Neutrophil (primary cell): ENCODE measurements around the gene LMNTD1.

Experiments
- H3K27ac ChIP-seq: fragments of 200-600 bp; sonication (generic); 2 replicates; pipeline ENCODE4 v1.5.1; 2016; ENCODE audit warnings: mild to moderate bottlenecking, moderate library complexity
- H3K27me3 ChIP-seq: fragments of 200-600 bp; sonication (generic); 2 replicates; pipeline ENCODE4 v1.6.0; 2016; ENCODE audit warnings: mild to moderate bottlenecking
- H3K36me3 ChIP-seq: fragments of 200-600 bp; sonication (generic); 2 replicates; pipeline ENCODE4 v1.5.1; 2017
- H3K4me1 ChIP-seq, 2 experiments: fragments of 200-600 bp in 1 of 2; sonication (generic) in 1 of 2; 1 replicate in 1 of 2; 2 replicates in 1 of 2; pipeline versions ENCODE4 v1.5.1 to v1.6.1; 2013 to 2016; ENCODE audit warnings: low read depth in 1 of 2, low read length in 1 of 2, mild to moderate bottlenecking in 1 of 2, moderate library complexity in 1 of 2; ENCODE audit not compliant: control insufficient read depth in 1 of 2, insufficient read depth in 1 of 2
- H3K4me3 ChIP-seq, 2 experiments: fragments of 200-600 bp in 1 of 2; sonication (generic) in 1 of 2; 1 replicate in 1 of 2; 2 replicates in 1 of 2; pipeline ENCODE4 v1.5.1; 2013 to 2016; ENCODE audit warnings: low read depth in 1 of 2, low read length in 1 of 2, mild to moderate bottlenecking in 1 of 2, moderate library complexity in 1 of 2
- H3K9me3 ChIP-seq: fragments of 200-600 bp; sonication (generic); 2 replicates; pipeline ENCODE4 v1.5.1; 2016
- CTCF ChIP-seq: fragments of 200-600 bp; sonication (generic); IDR thresholded peaks from 2 replicates; pipeline ENCODE4 v1.5.1; 2016; ENCODE audit warnings: antibody characterized with exemption

The LMNTD1 gene

GRCh38 chr12:25552681-25553080, 402 bp downstream of the LMNTD1 start:
- no peak overlapping the region for H3K4me3 ChIP-seq
- peaks cover 8 to 9% of the 10 kb centered on the region in 2 experiments for H3K4me1 ChIP-seq
- TF ChIP-seq CTCF: no peak
- no peak overlapping the region for H3K27ac ChIP-seq
- H3K36me3 ChIP-seq: no peaks in the 10 kb centered on the region
- peaks cover 34% of the 10 kb centered on the region for H3K27me3 ChIP-seq
- H3K9me3 ChIP-seq: no peaks in the 10 kb centered on the region

DNA sequence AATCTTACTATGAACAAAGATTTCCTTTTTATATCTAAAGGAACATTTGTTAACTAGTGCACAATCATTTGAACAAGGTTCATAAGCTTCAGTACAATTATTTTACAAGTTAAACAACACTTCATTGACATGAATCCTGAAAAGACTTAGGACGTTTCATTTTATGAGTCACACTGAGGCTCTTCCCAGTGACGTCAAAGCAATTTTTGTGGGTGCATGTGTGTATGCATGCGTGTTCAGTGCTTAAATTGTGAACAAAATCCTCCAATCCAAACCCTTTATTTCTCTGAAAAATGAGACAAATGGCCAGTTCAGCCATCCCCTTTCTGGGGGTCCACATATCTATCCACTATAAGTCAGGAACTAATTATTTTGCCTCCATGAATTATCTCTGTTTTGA, 2.9 kb downstream of the LMNTD1 start:
- Histone ChIP-seq H3K27me3 (peaks cover 18% of the 10 kb centered on the region), H3K9me3 (no peaks in the 10 kb centered on the region), H3K4me3 (no peak overlapping the region), H3K36me3 (no peaks in the 10 kb centered on the region), H3K4me1 (peaks cover 8 to 9% of the 10 kb centered on the region in 2 experiments), H3K27ac (no peak overlapping the region)
- no peak for TF ChIP-seq CTCF

DNA sequence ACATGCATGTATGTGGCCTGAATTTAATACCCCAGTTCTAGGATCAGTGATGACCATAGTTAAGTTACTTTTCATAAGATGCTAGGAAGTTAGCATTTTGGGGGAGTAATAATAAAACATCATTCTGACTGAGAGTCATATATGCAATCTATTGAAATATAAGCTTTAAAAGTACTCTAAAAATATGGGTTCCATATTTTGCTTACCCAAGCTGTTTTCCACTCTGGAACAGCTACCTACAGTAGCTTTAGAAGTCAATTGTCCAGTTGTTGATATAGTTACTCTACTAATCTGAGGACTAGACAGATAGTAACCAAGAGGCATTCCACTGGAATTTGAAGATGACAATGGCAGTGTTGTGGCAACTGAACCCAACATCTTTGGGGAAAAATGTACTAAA, 4.0 kb downstream of the LMNTD1 start:
- no peak overlapping the region for H3K27ac ChIP-seq
- H3K4me1 ChIP-seq: peaks cover 2% of the 10 kb centered on the region in 2 experiments
- H3K4me3 ChIP-seq: no peak overlapping the region
- H3K9me3 ChIP-seq: no peaks in the 10 kb centered on the region
- peaks cover 18% of the 10 kb centered on the region for H3K27me3 ChIP-seq
- TF ChIP-seq CTCF: no peak
- H3K36me3 ChIP-seq: no peaks in the 10 kb centered on the region

DNA sequence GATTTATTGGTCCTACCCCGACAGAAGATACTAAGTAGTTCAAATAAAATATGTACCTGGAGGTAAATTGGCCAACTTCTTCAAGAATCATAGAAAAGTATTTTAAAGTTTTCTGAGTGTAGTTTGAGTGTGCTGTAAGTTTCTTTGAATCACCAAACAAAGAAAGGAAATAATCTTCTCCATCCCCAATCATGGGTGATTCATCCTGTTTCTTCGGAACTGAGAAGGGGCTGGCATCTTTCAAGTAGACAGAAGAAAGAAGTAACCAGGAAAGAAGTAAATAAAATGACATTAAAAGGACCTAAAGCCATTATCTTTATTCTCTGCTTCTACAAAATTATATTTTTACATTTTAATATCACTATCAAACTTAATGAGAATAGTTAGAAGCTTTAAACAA, 6.8 kb downstream of the LMNTD1 start:
- H3K27me3 ChIP-seq: peaks cover 18% of the 10 kb centered on the region
- no peaks in the 10 kb centered on the region for H3K4me1 ChIP-seq
- H3K4me3 ChIP-seq: no peak overlapping the region
- no peaks in the 10 kb centered on the region for H3K9me3 ChIP-seq
- no peak for TF ChIP-seq CTCF
- no peaks in the 10 kb centered on the region for H3K36me3 ChIP-seq
- no peak overlapping the region for H3K27ac ChIP-seq

DNA sequence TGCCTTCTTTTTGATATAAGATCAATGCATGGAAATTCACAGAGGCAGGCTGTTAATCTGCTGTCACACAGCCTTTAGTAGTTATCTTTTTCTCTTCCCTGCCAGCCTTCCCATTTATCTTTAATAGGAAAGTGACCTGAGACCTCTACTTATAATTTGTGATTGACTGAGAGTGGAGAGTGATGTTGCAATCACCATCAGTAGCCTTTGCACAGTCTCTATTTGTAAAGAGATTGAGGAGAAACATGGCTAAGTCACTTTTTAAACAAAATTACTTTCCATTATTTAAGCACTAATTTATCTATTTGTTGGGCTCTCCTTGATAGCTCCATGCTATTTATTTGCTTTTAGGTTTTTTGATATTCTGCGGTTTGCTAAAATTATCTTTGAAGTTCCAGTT, 19.9 kb downstream of the LMNTD1 start:
- Histone ChIP-seq H3K4me1 (no peaks in the 10 kb centered on the region), H3K9me3 (no peaks in the 10 kb centered on the region), H3K4me3 (no peak overlapping the region), H3K27me3 (no peaks in the 10 kb centered on the region), H3K36me3 (no peaks in the 10 kb centered on the region), H3K27ac (no peak overlapping the region)
- TF ChIP-seq CTCF: no peak

DNA sequence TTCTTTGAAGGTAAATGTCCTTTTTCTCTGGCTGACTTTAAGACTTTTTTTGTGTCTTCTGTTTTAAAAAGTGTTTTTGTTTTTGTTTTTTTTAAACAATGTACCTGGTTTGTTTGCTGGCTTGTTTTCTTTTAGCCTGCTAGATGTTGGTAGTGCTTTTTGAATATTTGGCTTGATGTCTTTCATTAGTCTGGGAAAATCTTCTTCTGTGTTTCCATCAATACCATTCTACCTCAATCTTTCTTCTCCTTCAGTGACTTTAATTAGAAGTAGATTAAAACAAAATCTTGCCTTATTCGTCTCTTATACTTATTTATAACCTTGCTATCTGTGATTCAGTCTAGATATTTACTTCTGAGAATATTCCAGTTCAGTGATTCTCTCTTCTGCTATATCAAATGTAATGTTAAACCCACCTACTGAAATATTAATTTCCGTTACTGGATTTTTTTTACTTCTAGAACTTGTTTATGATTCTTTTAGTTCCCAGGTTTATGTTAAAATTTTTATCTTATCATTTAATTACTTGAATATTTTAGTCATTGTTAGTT, 21.5 kb downstream of the LMNTD1 start:
- TF ChIP-seq CTCF: no peak
- H3K4me3 ChIP-seq: no peak overlapping the region

More for the DNA sequence above, 21.5 kb downstream of the LMNTD1 start:
- Histone ChIP-seq H3K27ac (no peak overlapping the region), H3K27me3 (no peaks in the 10 kb centered on the region), H3K36me3 (no peaks in the 10 kb centered on the region), H3K4me1 (no peaks in the 10 kb centered on the region), H3K9me3 (no peaks in the 10 kb centered on the region)
